ENCODE results near the gene TECPR1. TPM values are rescaled to one million over a fixed set of nuclear protein-coding genes. Genes with fewer than 3 reads are reported as not detected.

Gene TECPR1
- total and polyA plus RNA-seq, 2 of the 4 experiments (the other 2 are of a cell fraction) = 11.5 to 14.7 TPM

GRCh38 chr7:98242934-98243333 is 9.1 kb downstream of the TECPR1 start:
- peaks cover 0 to 4% of the 10 kb centered on the region in 2 experiments; a peak in 1 of 4 replicates for H3K79me1 ChIP-seq (ENCODE audit: low read depth in 1 of 2, low read length in 2 of 2)
- no peak for ATAC-seq (ENCODE audit: low read depth)
- no peak for DNase-seq
- no peaks in the 10 kb centered on the region for H3K4me1 ChIP-seq (ENCODE audit: control insufficient read depth, insufficient read depth, low read length)
- no peak overlapping the region for H3K4me2 ChIP-seq (ENCODE audit: low read depth, low read length)
- H4K20me1 ChIP-seq (ENCODE audit: insufficient read depth, low read length) = no peaks in the 10 kb centered on the region
- dilution Hi-C loops (cut with HindIII; ENCODE audit: low sequenced_read_pairs, unreplicated experiment) = no loop called here
- no peak overlapping the region for H2AFZ ChIP-seq (replicated peaks; ENCODE audit: low read length, poor library complexity)
- H3K9me1 ChIP-seq (ENCODE audit: insufficient read depth, low read length) = peaks cover 6% of the 10 kb centered on the region; the same call in 1 of the 2 replicates
- H3K18ac ChIP-seq (ENCODE audit: low read depth, low read length) = no peak overlapping the region
- H4K5ac ChIP-seq (ENCODE audit: low read depth, low read length) = no peak overlapping the region
- in situ Hi-C loops (cut with MboI; ENCODE audit: low sequenced_read_pairs) = no loop called here
- intact Hi-C loops (cut with micrococcal nuclease) = no loop called here
- no peak overlapping the region for H3K56ac ChIP-seq (ENCODE audit: extremely low read depth, insufficient read depth, low read length)
- H4K8ac ChIP-seq (ENCODE audit: low read depth in 2 of 2, low read length in 2 of 2) = no peak overlapping the region
- WGBS, 2 experiments (ENCODE audit: extremely low coverage in 2 of 2, insufficient read length in 1 of 2) = 100% methylated on average over 1 of the region's 4 CpGs; no CpG with 5 or more reads in 1 of the 2 experiments
- no peak for TF ChIP-seq ELK1 (IDR thresholded peaks at IDR 0.05; ENCODE audit: borderline replicate concordance, low read depth, low read length)
- TF ChIP-seq, protein P1, sequence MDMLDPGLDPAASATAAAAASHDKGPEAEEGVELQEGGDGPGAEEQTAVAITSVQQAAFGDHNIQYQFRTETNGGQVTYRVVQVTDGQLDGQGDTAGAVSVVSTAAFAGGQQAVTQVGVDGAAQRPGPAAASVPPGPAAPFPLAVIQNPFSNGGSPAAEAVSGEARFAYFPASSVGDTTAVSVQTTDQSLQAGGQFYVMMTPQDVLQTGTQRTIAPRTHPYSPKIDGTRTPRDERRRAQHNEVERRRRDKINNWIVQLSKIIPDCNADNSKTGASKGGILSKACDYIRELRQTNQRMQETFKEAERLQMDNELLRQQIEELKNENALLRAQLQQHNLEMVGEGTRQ (IDR thresholded peaks at IDR 0.05; ENCODE audit: low read depth, low read length) = no peak
- H3K27me3 ChIP-seq (ENCODE audit: control insufficient read depth, insufficient read depth, low read length) = no peaks in the 10 kb centered on the region
- H2BK5ac ChIP-seq (ENCODE audit: low read depth, low read length, poor library complexity, severe bottlenecking) = no peak overlapping the region
- no TSS peak for BruUV-seq (replicated peaks)
- H2AK5ac ChIP-seq (ENCODE audit: low read depth, low read length) = no peak overlapping the region
- no peak overlapping the region for H3K14ac ChIP-seq (replicated peaks; ENCODE audit: low read depth, low read length)
- H2AK9ac ChIP-seq (replicated peaks; ENCODE audit: low read depth, low read length, poor library complexity) = no peak overlapping the region
- no peak overlapping the region for H2BK120ac ChIP-seq (ENCODE audit: low read depth, low read length)
- H3K9ac ChIP-seq (ENCODE audit: low read depth, low read length) = no peak overlapping the region
- peaks cover 30% of the 10 kb centered on the region for H3K36me3 ChIP-seq (ENCODE audit: control insufficient read depth, insufficient read depth, low read length)
- no peak overlapping the region for H3K4ac ChIP-seq (ENCODE audit: low read depth, low read length)
- no peak overlapping the region for H3K23ac ChIP-seq (ENCODE audit: low read depth, low read length)
- ChIA-PET CTCF (no interaction called here), POLR2A (ENCODE audit: unreplicated experiment) (no interaction called here)
- no peak overlapping the region for H3K27ac ChIP-seq (ENCODE audit: insufficient read depth, low read length)
- H4K91ac ChIP-seq (ENCODE audit: insufficient read depth, low read depth, low read length) = no peak overlapping the region
- H2BK15ac ChIP-seq (ENCODE audit: low read depth, low read length) = no peak overlapping the region
- H3K9me3 ChIP-seq (ENCODE audit: control insufficient read depth, insufficient read depth, low read length) = no peaks in the 10 kb centered on the region
- no peak overlapping the region for H3K4me3 ChIP-seq (ENCODE audit: insufficient read depth, low read depth, low read length)
- no peak overlapping the region for H2BK20ac ChIP-seq (ENCODE audit: low read depth, low read length)

Measured in IMR-90 (cell line).